Sciatic nerve (tissue), 2 donors: ENCODE data around the gene KCNE3. TPM values are rescaled to one million over a fixed set of nuclear protein-coding genes. Genes with fewer than 3 reads are reported as not detected.

Source experiments
- ATAC-seq: fragments of 200-7000 bp; cut with Tn5 transposase; one replicate; pipeline ENCODE4 v1.9.1; 2020; ENCODE audit warnings: mild to moderate bottlenecking, moderate library complexity
- DNase-seq: peaks from one replicate; pipeline ENCODE4 v3.0.0-alpha.2; 2020; ENCODE audit warnings: low spot score
- intact Hi-C: fragments of 100-400 bp; cut with DNase I; formaldehyde crosslinking; loops from one replicate; pipeline ENCODE4 v1.14.2; 2022
- total RNA-seq: library from RNA; stranded (reverse); fragmentation: NEBNext Ultra II Directional; extraction: Animal tissue kit (Norgen Biotek cat#: 25700); gene quantifications from one replicate; pipeline ENCODE4 v1.2.1, GENCODE V29; 2021
- donor health status: DM: no; HTN: no; CAD: no.
- donor health status: DM: no; HTN: no; CAD: no.

The KCNE3 gene
- total RNA-seq, 1 donor from 2014 or later: 9.0 TPM

DNA sequence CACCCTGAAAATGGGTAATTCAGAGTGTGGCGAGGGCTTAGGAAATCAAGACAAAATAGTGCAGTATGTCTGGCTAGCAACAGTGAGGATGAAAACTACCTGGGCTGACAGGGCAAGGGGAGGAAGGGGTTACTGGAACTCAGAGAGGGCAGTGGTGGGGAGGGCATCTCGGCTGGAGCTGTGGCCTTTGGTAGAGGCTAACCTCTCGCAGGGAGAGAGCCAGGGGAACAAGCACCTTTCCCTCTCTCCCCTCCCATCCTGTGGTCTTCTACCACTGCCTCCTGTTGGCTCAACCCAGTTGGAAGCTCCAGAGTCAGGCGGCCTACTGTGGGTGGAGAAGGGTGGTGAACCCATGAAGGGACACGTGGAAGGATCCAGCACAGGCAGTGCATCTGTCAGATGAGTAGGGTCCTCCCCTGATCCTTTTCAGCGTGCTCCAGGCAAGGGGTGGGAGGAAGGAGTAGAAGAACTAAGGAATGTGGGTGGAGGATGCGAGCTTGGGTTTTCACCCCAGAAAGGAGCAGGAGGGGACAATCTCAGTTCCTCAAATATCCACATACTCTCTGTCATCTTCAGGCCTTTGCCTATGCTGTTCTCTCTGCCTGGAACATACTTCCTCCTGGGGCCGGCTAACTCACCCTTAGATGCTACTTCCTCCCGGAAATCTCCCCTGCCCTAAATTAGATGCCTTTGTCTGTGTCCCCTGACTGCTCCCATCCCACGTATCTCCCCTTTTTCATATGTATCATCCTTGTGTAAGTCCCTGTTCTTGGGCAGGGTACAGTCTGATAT is 6.2 kb upstream of the KCNE3 start:
- ATAC-seq (peak; percentile 44), DNase-seq (no peak)
- intact Hi-C loops: no loop called here

DNA sequence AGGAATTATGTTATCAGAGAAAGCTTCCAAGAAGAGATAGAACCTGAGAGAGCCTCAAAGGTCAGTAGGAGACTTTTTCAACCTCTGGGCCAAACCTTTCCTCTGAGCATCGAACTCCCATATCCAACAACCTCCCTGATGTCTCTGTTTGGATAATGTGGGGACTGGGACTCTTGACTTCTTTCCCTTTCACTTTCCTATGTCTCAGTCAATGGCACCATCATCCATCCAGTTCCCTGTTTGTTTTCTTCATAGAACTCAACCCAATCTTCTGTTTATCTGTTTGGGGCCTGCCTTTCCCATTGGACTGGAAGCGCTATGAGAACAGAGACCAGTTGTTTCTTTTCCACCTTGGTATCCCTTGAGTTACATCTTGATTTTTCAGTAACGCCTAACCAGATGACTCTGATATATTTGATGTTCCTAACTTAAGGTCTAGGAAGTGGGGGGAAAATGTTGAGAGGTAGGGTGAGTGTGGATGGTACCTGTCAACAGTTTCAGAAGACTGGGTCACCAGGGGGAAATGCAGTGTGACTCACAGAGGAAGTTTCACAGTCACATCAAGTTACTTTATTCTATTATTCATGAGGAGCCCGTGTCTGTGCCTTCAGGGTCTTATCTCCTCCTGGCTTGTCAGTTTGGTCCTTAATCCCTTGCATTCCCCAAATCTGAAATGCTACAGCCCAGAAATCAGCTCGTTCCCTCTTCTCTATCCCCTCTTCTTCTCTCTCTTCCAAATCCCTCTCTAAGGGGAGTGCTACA is 4.5 kb upstream of the KCNE3 start:
- DNase-seq: no peak
- ATAC-seq: no peak
- intact Hi-C loops: no loop called here

DNA sequence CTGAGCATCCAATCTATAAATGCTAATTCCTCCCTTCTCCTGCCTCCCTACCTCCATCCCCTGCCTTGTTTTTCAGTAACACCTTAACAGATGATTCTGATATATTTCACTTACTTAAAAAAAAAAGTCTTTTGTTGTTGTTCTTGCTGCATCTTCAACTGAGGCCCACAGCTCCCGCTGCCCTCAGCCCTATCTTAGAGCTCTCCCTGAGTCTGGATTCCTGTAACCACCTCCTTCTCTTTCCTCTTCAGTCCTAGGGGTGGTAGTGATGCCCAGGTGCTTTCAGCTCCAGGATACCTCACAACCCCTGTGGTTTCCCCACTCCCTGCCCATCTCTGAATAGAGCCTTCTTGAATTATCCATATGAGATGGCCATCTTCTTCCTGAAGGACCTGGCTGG is 3.7 kb upstream of the KCNE3 start:
- DNase-seq: no peak
- ATAC-seq: no peak
- intact Hi-C loops: no loop called here

DNA sequence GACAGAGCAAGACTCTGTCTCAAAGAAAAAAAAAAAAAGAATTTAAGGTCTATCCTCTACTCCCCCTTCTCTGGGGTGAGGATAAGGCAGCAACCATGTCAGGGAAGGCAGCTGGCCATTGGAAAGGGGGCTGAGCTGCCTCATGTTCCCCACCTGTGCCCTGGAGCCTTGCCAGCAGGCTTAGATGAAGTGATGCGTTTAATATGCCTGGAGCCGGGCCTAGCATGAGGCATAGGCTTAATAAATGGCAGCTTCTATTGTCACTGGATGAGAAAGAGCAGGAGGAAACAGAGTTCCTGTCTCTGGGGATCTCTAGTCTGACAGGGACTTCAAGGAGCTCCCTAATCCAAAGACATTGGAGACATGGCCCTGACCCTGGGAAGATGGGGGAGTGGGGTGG is 3.2 kb upstream of the KCNE3 start:
- DNase-seq (no peak), ATAC-seq (no peak)
- intact Hi-C loops: no loop called here

DNA sequence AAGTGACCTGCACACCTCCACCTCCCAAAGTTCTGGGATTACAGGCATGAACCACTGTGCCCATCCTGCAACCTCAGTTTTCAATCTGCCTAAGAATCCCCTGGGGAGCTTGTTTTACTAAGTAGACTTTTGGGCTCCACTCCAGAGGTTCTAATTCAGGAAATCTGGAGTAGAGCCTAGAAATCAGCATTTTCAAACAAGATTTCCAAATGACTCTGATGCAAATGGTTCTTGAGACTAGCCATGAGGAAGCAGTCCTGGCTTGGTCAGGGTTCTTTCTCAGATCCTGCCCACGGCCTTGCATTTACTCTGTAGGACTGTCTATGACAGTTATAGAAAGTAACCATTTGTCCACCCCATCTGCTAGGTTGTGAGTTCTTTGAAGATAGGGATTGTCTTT is 1.6 kb upstream of the KCNE3 start:
- intact Hi-C loops: no loop called here
- DNase-seq (no peak), ATAC-seq (no peak)

DNA sequence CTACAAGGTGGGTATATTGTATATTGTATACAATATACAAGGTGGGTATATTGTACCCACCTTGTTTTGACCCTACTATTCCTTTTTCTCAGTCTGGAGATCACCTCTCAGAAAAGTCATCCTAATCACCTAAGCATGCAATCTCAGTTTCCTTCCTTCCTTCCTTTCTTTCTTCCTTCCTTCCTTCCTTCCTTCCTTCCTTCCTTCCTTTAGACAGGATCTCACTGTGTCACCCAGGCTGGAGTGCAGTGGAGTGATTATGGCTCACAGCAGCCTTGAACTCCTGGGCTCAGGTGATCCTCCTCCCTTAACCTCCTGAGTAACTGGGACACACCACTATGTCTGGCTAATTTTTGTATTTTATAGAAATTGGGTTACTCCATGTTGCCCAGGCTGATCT is 1.2 kb upstream of the KCNE3 start:
- intact Hi-C loops: no loop called here
- DNase-seq: no peak
- ATAC-seq: no peak

DNA sequence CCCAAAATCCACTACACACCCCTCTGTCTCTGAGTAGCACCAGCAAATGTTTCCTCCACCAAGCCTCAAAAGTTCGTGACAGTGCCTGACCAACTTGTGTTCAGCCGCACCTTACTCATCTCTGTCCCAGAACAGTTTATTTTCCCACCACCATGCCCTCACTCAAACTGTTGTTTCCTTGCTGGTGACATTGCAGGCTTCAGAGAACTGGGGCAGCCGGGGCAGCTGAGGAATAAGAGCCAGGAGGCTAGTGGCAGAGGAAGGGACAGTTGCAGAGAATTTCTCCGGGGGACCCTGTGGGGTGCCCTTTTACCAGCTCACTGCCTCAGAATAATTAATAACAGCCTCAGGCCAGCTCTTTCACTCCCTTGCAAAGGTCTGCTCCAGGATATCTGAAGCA is 709 bp upstream of the KCNE3 start:
- DNase-seq (no peak), ATAC-seq (no peak)
- intact Hi-C loops: no loop called here

DNA sequence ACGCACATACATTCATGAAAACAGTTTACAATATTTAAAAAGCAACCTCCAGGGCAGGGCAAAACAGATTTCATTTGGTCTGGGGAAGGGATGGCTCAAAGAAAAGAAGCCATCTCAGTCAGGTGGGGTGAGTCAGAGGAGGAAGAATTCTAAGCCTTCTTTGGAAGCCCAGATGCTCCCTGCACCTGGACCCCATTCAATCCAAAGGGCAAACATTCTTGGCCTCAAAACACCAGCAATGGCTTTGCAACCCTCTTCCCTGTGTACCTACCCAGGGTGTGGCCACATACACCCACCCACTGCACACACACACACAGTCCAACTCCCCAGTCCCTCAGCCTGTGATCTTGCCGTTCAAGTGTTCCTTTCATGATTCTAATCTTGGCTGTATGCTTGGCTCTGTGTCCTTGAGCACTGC is 2.0 kb downstream of the KCNE3 start:
- no peak for DNase-seq
- ATAC-seq: no peak
- intact Hi-C loops: no loop called here

DNA sequence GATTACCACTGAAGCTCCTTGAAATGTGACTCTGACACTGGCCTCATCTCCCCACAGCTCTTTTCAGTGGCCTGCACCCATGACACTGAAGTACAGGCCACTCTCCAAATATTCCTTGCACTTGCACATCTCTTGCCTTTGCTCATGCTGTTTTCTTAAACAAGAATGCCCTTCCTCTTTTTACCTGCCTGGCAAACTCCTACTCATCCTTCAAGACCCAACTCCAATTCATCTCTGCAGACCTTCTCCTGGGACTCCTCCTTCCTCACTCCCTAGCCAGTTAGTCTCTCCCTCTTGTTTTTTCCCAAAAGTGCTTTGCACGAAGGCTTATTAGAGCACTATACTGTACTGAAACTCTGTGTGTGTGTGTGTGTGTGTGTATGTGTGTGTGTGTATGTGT is 2.6 kb downstream of the KCNE3 start:
- intact Hi-C loops: no loop called here
- DNase-seq (no peak), ATAC-seq (no peak)

DNA sequence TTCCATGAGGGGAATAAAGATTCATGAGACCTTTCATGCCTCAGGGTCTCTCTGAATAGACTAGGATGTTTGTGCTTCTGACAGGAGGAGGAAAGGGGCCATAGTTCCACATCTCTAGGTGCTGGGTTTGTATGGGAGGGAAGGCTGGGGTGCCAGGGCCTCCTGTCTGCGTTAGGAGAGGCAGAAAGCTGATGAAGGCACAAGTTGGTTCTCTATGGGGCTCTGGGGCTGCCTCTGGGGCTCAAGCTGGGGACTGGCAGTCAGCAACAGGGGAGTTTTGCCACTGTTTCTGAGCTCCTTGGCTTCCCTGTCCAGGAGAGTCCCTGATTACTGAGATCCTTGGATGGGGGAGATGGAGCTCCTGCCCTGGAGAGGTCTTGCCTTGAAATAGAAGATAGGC is 4.1 kb downstream of the KCNE3 start:
- intact Hi-C loops: no loop called here
- no peak for DNase-seq
- ATAC-seq: no peak

DNA sequence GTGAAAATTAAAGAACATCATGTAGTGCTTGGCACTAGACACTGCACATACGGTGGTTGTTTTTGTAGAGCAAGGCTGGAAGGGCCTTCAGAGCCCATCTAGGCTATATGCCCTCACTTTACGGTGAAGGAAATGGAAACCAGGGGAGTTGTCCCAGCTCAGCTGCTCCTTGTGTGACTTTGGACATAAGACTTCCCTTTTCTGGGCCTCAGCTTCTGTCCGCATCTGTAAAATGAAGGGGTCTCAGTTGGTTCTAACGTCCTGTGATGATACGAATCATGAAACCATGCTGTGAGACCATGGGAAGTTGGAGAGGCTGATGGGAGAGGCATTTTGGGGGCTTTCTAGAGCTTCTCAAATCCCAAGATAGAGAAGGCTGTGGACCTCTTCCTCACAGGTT is 4.7 kb downstream of the KCNE3 start:
- intact Hi-C loops: no loop called here
- no peak for ATAC-seq
- DNase-seq: no peak

DNA sequence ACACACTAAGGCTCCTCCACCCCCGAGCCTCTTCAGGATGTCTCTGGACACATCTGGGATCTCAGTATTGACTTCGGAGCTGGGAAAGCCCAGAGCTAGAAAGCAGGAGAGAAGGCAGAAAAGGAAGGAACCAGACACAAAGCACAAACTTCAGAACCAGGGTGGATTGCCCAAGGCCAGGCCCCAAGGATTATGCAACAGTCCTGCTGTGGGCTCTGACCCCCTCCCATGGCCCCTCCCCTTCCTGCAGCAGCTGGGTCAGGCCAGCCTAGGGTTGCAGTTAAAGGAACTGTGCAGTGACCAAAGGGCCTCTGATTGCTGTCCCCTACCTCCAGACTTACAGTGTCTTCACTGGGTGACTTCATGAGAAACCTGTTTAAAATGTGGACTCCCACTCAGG is 5.3 kb downstream of the KCNE3 start:
- ATAC-seq: peak; percentile 96
- intact Hi-C loops: no loop called here
- peak; percentile 84 for DNase-seq

DNA sequence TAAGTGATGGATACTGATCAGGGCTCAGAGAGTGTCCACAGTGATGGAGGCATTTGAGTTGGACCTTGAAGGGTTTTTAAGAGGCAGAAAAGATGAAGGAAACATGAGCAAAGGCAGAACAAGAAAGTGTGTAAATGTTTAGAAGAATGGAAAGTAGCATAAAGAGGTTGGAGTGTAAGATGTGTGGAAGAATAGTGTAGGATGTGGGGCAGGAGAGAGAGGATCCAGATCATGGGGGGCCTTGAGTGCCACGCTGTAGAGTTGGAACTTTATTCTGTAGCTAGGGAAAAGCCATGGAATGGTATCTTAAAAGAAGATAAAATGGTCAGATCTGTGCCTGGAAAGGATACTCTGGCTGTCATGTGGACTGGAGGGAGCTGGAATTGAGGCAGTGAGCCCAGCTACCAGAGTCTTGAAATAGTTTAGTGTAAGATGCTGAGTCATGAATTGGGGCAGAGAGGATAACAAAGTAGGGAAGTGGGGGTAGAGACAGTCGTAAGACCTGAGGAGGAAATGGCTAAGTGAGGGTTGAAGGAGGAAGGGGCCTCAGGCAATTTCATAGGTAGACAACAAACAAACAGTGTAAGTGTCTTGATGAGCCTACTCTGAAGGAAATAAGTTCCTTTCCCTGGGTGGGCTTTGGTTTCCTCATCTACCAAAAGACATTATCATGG is 6.7 kb downstream of the KCNE3 start:
- intact Hi-C loops: no loop called here
- ATAC-seq (peak; percentile 69), DNase-seq (no peak)

DNA sequence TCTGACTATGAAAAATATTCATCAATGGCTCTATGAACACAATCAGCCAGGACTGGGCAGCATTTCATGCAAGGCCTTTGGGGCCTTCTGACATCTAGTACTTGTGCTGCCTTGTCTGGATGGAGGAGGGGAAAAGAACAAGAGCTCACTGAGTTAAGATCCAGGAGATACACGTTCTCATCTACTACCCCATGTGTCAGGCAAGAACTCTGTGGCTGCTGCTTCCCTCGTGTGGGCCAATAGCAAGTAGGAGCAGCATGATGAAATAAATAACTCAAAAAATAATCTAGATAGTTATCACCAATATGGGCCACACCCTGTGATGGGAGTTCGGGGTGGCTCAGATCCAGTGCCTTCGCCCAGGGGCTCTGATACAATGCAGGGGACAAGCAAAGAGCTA is 7.3 kb downstream of the KCNE3 start:
- intact Hi-C loops: no loop called here
- no peak for ATAC-seq
- DNase-seq: no peak

DNA sequence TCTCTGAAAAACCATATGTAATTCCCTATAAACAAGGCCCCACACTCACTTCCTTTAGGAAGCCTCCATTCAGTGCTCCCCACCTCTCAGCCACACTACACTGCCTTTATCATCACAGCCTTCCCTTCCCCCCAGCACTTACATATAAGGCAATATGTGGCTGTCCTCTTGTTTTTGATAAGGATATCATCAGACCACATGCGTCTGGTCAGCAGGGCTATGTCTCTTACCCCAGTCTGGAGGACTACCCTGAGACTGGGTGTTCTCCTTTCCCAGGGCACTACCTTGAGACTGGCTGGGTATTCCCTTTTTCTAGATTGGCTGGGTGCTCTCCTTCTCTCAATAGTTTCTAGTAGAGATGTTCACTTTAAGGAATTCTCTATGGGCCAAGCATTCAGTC is 7.8 kb downstream of the KCNE3 start:
- no peak for ATAC-seq
- DNase-seq: no peak
- intact Hi-C loops: no loop called here

DNA sequence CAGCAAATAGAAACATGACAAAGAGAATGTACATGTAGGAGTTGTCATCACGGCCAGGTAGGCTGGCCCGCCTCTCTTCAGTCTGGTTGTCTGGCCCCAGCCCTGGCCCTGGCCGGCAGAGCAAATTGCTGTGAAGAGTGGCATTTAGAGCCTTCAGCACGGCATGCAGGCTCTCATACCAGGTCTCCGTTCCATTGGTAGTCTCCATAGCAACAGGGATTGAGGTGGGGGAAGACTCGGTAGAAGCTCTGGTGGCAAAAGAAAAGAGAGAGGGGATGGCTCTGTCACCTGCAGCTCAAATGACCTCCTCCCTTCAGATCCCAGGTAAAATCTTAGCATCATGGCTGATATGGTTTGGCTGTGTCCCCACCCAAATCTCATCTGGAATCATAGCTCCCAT is 10.0 kb downstream of the KCNE3 start:
- intact Hi-C loops: no loop called here
- ATAC-seq: no peak
- no peak for DNase-seq

DNA sequence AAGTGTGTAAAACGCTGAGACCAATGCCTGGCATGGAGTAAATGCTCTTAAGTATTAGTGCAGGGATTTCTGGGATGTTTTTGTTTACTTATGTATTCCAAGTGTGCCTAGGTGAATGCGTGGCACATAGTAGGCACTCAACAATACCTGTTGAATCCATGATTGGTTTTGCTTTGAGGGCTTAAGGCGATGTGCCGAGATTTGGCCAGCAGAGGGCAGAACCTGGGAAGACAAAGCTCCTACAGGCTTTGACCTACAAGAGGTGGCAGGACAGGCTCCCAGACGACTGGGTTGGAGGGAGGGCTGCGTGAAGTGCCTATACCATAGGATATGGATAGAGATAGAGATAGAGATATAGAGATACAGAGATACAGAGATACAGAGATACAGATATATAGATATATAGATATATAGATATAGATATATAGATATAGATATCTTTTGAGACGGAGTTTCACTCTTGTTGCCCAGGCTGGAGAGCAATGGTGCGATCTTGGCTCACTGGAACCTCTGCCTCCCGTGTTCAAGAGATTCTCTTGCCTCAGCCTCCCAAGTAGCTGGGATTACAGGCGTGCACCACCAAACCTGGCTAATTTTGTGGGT is 13.9 kb downstream of the KCNE3 start:
- DNase-seq: peak; percentile 81
- intact Hi-C loops: no loop called here
- peak; percentile 63 for ATAC-seq

DNA sequence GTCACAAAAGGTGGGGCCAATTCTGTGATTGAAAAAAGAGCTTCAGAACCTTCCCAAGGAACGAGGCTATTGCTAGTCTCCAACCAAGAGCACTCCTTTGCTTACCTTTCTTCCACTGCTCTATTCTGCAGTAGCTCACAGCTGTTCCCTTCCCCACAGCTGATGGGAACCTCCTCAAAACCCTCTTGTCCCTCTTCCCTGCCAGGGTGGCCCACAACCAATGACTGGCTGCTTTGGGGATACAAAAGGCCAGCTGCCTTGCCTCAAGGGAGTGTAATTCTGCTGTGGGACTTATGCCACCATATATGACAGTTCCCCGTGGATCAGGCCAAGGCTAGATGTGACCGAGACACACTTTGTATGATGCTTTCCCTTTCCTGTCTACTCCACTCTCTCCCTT is 15.0 kb downstream of the KCNE3 start:
- ATAC-seq (no peak), DNase-seq (no peak)
- intact Hi-C loops: no loop called here

DNA sequence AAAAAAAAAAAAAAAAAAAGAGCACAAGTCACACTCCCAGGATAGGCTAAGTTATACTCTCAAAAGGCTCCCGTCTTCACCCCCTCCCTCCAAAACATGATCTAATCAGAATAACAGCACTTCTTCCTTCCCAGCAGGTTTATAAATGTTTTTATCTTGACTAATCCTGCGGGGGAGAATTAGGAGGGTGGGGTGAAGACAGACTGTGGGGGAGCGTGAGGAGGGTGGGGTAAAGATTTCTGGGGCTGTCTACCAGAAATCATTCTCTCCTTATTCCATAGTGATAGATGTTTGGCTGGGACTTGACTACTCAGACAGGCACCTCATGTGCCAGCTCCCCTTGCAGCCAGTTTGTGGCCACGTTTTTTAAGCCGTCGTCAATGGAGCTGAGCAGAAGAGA is 17.0 kb downstream of the KCNE3 start:
- DNase-seq: no peak
- ATAC-seq: no peak
- intact Hi-C loops: no loop called here
